ENCODE measurements around the gene SDHAF3. TPM values are rescaled to one million over a fixed set of nuclear protein-coding genes. Genes with fewer than 3 reads are reported as not detected.

The SDHAF3 gene
- 36.9 TPM for polyA plus RNA-seq (2012; ENCODE audit: insufficient read length, low read depth)

DNA sequence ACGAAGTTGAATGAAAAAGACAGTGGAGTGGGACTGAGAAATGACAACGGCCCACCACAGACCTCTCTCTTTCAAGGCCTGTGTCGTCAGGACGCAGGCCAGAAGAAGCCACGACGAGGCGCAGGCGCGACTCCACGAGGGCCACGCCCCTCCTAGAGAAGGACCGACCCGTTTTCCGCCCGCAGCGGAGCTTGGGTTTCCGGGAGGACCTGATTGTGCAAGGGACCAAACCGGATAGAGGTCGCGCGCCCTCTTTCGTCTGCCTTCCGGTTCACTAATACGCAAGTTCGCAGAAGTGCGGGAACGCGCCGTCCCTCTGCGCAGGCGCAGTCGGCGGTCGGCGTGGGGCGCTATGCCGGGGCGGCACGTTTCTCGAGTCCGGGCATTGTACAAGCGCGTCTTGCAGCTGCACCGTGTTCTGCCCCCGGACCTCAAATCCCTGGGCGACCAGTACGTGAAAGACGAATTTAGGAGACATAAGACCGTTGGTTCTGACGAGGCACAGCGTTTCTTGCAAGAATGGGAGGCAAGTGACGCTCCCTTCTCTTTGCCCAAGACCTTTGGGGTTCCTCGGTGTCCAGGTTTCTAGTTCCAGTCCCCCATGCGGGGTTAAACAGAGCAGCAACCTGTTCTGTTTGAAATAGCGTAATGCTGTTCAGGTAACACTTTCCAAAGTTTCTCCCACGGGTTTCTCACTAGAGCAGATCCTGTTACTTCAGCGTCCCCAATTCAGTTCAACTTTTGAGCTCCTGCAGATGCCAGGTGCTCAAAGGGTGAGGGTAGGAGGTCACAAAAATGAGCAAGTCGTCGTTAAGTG lies at the start of gene SDHAF3:
Gene SDHAF3 (plus strand): TSS at position 327 of the 817 bp plus-strand sequence. CDS start 26 bp downstream, at position 353.
- peak; percentile 90 for TF ChIP-seq FOXP2 (optimal IDR thresholded peaks at IDR 0.05; ENCODE audit: borderline replicate concordance, extremely low read depth, extremely low read length, insufficient read depth)
- peak; percentile 97 for TF ChIP-seq POLR2AphosphoS5 (IDR thresholded peaks at IDR 0.05; ENCODE audit: low read depth, low read length)
- TF ChIP-seq, protein P1, sequence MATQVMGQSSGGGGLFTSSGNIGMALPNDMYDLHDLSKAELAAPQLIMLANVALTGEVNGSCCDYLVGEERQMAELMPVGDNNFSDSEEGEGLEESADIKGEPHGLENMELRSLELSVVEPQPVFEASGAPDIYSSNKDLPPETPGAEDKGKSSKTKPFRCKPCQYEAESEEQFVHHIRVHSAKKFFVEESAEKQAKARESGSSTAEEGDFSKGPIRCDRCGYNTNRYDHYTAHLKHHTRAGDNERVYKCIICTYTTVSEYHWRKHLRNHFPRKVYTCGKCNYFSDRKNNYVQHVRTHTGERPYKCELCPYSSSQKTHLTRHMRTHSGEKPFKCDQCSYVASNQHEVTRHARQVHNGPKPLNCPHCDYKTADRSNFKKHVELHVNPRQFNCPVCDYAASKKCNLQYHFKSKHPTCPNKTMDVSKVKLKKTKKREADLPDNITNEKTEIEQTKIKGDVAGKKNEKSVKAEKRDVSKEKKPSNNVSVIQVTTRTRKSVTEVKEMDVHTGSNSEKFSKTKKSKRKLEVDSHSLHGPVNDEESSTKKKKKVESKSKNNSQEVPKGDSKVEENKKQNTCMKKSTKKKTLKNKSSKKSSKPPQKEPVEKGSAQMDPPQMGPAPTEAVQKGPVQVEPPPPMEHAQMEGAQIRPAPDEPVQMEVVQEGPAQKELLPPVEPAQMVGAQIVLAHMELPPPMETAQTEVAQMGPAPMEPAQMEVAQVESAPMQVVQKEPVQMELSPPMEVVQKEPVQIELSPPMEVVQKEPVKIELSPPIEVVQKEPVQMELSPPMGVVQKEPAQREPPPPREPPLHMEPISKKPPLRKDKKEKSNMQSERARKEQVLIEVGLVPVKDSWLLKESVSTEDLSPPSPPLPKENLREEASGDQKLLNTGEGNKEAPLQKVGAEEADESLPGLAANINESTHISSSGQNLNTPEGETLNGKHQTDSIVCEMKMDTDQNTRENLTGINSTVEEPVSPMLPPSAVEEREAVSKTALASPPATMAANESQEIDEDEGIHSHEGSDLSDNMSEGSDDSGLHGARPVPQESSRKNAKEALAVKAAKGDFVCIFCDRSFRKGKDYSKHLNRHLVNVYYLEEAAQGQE (IDR thresholded peaks at IDR 0.05; ENCODE audit: insufficient read depth in 1 of 2, low read depth in 2 of 2, low read length in 2 of 2) = 0 out of 4 replicates have a peak, but pooled peaks of 1 of the 2 experiments have one; percentile 7
- TF ChIP-seq SIN3A (IDR thresholded peaks at IDR 0.05; ENCODE audit: borderline replicate concordance, insufficient read depth, low read length) = peak; percentile 30; the same call in 1 of the 2 replicates
- TF ChIP-seq TAF1 (IDR thresholded peaks at IDR 0.05; ENCODE audit: borderline replicate concordance, insufficient read depth, low read length) = peak; percentile 56; the same call in 1 of the 2 replicates

DNA sequence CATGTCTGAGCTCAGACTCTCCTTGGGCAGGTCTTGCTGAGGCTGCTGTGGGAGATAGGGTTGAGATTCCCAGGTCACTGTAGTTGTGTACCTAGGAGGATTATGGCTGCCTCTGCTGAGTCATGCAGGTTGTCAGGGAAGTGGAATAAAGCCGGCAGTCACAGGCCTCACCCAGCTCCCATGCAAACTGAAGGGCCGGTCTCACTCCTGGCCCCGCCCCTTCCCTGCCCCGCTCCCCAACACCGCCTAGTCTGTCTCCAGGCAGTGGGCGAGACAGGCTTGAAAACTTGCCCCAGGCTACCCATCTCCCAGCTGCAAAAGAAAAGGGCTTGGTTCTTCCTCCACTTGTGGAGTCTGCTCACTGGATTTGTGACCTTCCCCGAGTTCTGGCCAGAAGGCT lies 41.6 kb upstream of the SDHAF3 start:
- TF ChIP-seq FOXP2 (optimal IDR thresholded peaks at IDR 0.05; ENCODE audit: borderline replicate concordance, extremely low read depth, extremely low read length, insufficient read depth) = no peak
- TF ChIP-seq POLR2AphosphoS5 (IDR thresholded peaks at IDR 0.05; ENCODE audit: low read depth, low read length) = no peak
- TF ChIP-seq SIN3A (IDR thresholded peaks at IDR 0.05; ENCODE audit: borderline replicate concordance, insufficient read depth, low read length) = no peak
- TF ChIP-seq, protein P1 (IDR thresholded peaks at IDR 0.05; ENCODE audit: insufficient read depth in 1 of 2, low read depth in 2 of 2, low read length in 2 of 2) = no peak
- TF ChIP-seq TAF1 (IDR thresholded peaks at IDR 0.05; ENCODE audit: borderline replicate concordance, insufficient read depth, low read length) = no peak

DNA sequence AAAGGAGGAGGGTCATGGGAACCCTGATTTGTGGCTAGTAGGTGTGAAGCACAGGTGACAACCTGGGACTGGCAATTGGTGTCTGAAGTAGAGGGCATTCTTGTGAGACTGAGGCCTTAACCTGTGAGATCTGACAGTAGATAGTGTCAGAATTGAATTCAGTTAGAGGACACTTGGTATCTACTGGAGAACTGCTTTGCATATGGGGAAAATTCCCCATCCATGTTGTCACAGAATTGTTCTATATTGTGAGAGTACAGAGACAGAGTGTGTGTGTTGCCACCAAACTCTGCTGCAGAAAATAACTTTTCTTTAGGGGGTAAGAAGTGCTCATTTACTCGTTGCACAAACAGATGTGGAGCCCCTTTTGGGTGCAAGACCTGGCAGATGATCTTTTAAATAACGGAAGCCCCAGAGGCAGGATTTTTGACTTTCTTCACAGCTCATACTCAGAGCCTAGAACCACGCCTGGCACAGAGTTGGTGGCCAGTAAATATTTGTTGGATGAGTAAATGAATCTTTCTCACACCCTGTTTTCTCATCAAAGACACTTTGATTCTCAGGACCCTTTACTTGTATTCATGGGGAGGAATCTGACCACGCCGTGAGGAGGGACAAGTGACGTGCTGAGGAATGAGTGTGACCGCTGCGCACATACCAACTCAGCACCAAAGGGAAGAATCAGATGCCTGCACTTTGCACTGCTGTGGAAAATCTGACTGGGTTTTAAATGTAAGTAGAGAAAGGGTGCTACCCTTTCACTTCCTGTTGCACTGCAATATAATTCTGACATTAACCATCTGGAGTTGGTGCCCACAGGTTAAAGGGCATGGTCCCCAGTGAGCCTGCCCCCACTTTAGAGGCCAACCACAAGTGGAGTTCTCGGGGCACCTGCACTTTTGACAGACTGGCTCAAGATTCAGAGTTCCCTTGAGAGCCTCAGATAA lies 39.2 kb upstream of the SDHAF3 start:
- TF ChIP-seq, protein P1 (IDR thresholded peaks at IDR 0.05; ENCODE audit: insufficient read depth in 1 of 2, low read depth in 2 of 2, low read length in 2 of 2) = no peak
- TF ChIP-seq POLR2AphosphoS5 (IDR thresholded peaks at IDR 0.05; ENCODE audit: low read depth, low read length) (no peak), TAF1 (IDR thresholded peaks at IDR 0.05; ENCODE audit: borderline replicate concordance, insufficient read depth, low read length) (no peak), FOXP2 (optimal IDR thresholded peaks at IDR 0.05; ENCODE audit: borderline replicate concordance, extremely low read depth, extremely low read length, insufficient read depth) (no peak), SIN3A (IDR thresholded peaks at IDR 0.05; ENCODE audit: borderline replicate concordance, insufficient read depth, low read length) (no peak)

DNA sequence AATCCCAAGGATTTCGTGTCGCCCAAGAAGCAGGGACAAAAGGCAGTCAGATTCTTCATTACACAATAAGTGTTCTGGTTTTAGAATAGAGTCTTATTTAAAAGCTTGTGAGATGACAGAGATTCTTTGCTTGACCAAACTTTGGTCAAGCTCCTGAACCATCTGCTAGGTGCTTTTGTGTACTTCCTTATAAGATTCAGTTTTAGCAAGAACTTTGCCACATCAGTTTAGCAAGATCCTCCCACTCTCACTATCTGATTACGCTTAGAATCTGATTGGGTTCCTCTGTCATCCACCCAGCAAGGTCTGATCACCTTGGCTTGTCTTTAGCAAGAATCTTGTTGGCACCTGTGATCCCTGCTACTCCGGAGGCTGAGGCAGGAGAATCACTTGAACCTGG lies 38.2 kb upstream of the SDHAF3 start:
- no peak for TF ChIP-seq FOXP2 (optimal IDR thresholded peaks at IDR 0.05; ENCODE audit: borderline replicate concordance, extremely low read depth, extremely low read length, insufficient read depth)
- no peak for TF ChIP-seq POLR2AphosphoS5 (IDR thresholded peaks at IDR 0.05; ENCODE audit: low read depth, low read length)
- no peak for TF ChIP-seq SIN3A (IDR thresholded peaks at IDR 0.05; ENCODE audit: borderline replicate concordance, insufficient read depth, low read length)
- TF ChIP-seq, protein P1 (IDR thresholded peaks at IDR 0.05; ENCODE audit: insufficient read depth in 1 of 2, low read depth in 2 of 2, low read length in 2 of 2) = no peak
- TF ChIP-seq TAF1 (IDR thresholded peaks at IDR 0.05; ENCODE audit: borderline replicate concordance, insufficient read depth, low read length) = no peak
